CD14-positive monocyte (primary cell): ENCODE measurements around the gene ARRDC1. TPM values are rescaled to one million over a fixed set of nuclear protein-coding genes. Genes with fewer than 3 reads are reported as not detected.
"Not testable (repeated sequence)": the region's sequence is repeated elsewhere in the genome, so short reads cannot be mapped to it uniquely, and the experiment has no call there.

Source experiments
- DNase-seq, 3 donors: peaks; one replicate each; pipeline ENCODE4 v3.0.0-alpha.2; 2011 to 2022
- H2AFZ ChIP-seq: 2 replicates; pipeline ENCODE4 v1.6.0; 2012; ENCODE audit warnings: mild to moderate bottlenecking, low read depth, low read length, inconsistent platforms; ENCODE audit not compliant: insufficient read depth, poor library complexity, severe bottlenecking
- H3K27ac ChIP-seq, 2 donors: 1 replicate in 1 of 2; 2 replicates in 1 of 2; pipeline ENCODE4 v1.5.1; 2012 to 2013; ENCODE audit warnings: low read length in 2 of 2, control low read depth in 1 of 2, inconsistent platforms in 1 of 2, low read depth in 1 of 2, mild to moderate bottlenecking in 1 of 2
- H3K27me3 ChIP-seq, 2 donors: one replicate each; pipeline versions ENCODE4 v1.6.0 to v1.6.1; 2011 to 2013; ENCODE audit warnings: low read length in 2 of 2; ENCODE audit not compliant: control insufficient read depth in 2 of 2, insufficient read depth in 2 of 2
- H3K36me3 ChIP-seq, 2 donors: replicated peaks in 1 of 2; 1 replicate in 1 of 2; 2 replicates in 1 of 2; pipeline versions ENCODE4 v1.5.1 to v1.6.1; 2012 to 2013; ENCODE audit warnings: low read length in 2 of 2, control low read depth in 1 of 2, inconsistent platforms in 1 of 2, mild to moderate bottlenecking in 1 of 2; ENCODE audit not compliant: insufficient read depth in 2 of 2, control insufficient read depth in 1 of 2
- H3K4me1 ChIP-seq, 2 donors: 1 replicate in 1 of 2; 2 replicates in 1 of 2; pipeline versions ENCODE4 v1.5.1 to v1.6.1; 2012 to 2013; ENCODE audit warnings: low read length in 2 of 2, control low read depth in 1 of 2, inconsistent platforms in 1 of 2, mild to moderate bottlenecking in 1 of 2, moderate library complexity in 1 of 2; ENCODE audit not compliant: insufficient read depth in 2 of 2, control insufficient read depth in 1 of 2
- H3K4me2 ChIP-seq: replicated peaks from 2 replicates; pipeline ENCODE3; 2012; ENCODE audit warnings: low read length, moderate library complexity, mild to moderate bottlenecking; ENCODE audit not compliant: poor library complexity, severe bottlenecking; ENCODE audit errors: extremely low read depth
- H3K4me3 ChIP-seq, 3 experiments: fragments of 200-600 bp in 1 of 3; sonication (generic) in 1 of 3; replicated peaks in 1 of 3; 1 replicate in 2 of 3; 2 replicates in 1 of 3; pipeline ENCODE4 v1.5.1; 2011 to 2013; ENCODE audit warnings: low read length in 3 of 3, mild to moderate bottlenecking in 3 of 3, control low read depth in 2 of 3, low read depth in 2 of 3, inconsistent platforms in 1 of 3, moderate library complexity in 1 of 3
- H3K79me2 ChIP-seq: 2 replicates; pipeline ENCODE4 v1.6.0; 2012; ENCODE audit warnings: mild to moderate bottlenecking, control low read depth, inconsistent platforms, low read length, moderate library complexity; ENCODE audit not compliant: insufficient read depth
- H3K9ac ChIP-seq: 2 replicates; pipeline ENCODE4 v1.6.0; 2017; ENCODE audit warnings: low read length, mild to moderate bottlenecking; ENCODE audit not compliant: insufficient read depth, poor library complexity, severe bottlenecking
- H3K9me3 ChIP-seq, 2 donors: replicated peaks in 1 of 2; 1 replicate in 1 of 2; 2 replicates in 1 of 2; pipeline versions ENCODE4 v1.5.1 to v1.6.1; 2012 to 2013; ENCODE audit warnings: low read length in 2 of 2, control low read depth in 1 of 2; ENCODE audit not compliant: control insufficient read depth in 1 of 2, insufficient read depth in 1 of 2
- H4K20me1 ChIP-seq: 2 replicates; pipeline ENCODE4 v1.6.0; 2012; ENCODE audit warnings: mild to moderate bottlenecking, low read length, control low read depth, moderate library complexity; ENCODE audit not compliant: insufficient read depth
- H3K27ac Mint-ChIP-seq, 7 donors: one replicate each; pipeline ENCODE4 v1.8.0; 2020; ENCODE audit warnings: mild to moderate bottlenecking in 7 of 7, mixed read lengths in 7 of 7, moderate library complexity in 6 of 7, inconsistent platforms in 2 of 7
- H3K27me3 Mint-ChIP-seq, 3 donors: one replicate each; pipeline ENCODE4 v1.8.0; 2021 to 2022; ENCODE audit warnings: low read depth in 3 of 3, mild to moderate bottlenecking in 3 of 3, mixed read lengths in 3 of 3, moderate library complexity in 3 of 3, inconsistent platforms in 1 of 3
- H3K36me3 Mint-ChIP-seq, 2 donors: one replicate each; pipeline ENCODE4 v1.8.0; 2020; ENCODE audit warnings: mixed read lengths in 2 of 2, inconsistent platforms in 1 of 2, mild to moderate bottlenecking in 1 of 2
- H3K4me1 Mint-ChIP-seq: one replicate; pipeline ENCODE4 v1.8.0; 2020; ENCODE audit warnings: mild to moderate bottlenecking, mixed read lengths
- H3K4me3 Mint-ChIP-seq, 2 donors: one replicate each; pipeline ENCODE4 v1.8.0; 2020; ENCODE audit warnings: mild to moderate bottlenecking in 2 of 2, mixed read lengths in 2 of 2, moderate library complexity in 1 of 2
- H3K9me3 Mint-ChIP-seq, 7 donors: one replicate each; pipeline ENCODE4 v1.8.0; 2020 to 2022; ENCODE audit warnings: mixed read lengths in 7 of 7, mild to moderate bottlenecking in 6 of 7, moderate library complexity in 6 of 7, inconsistent platforms in 2 of 7
- CTCF ChIP-seq: fragments of 200-600 bp; IDR thresholded peaks from one replicate; pipeline ENCODE4 v1.8.0; 2022; ENCODE audit warnings: antibody characterized with exemption, mild to moderate bottlenecking
- WGBS: methylation state at CpG from one replicate; pipeline ENCODE4 v1.1.5; 2013; ENCODE audit warnings: missing lambda C conversion rate; ENCODE audit not compliant: insufficient coverage; 5-methylcytosine and 5-hydroxymethylcytosine counted together
- intact Hi-C, 2 donors: fragments of 100-400 bp; cut with micrococcal nuclease; formaldehyde crosslinking; loops; one replicate each; pipeline versions ENCODE4 v1.15.0 to v1.15.1; 2023
- polyA plus RNA-seq, 3 donors: library from polyadenylated mRNA; depleted of rRNA in 1 of 3; unstranded in 2 of 3; stranded (reverse) in 1 of 3; fragments of 300-500 nt in 2 of 3; fragments of >200 nt in 1 of 3; fragmentation: Illumina TruSeq in 2 of 3; gene quantifications; 1 replicate in 2 of 3; 2 replicates in 1 of 3; pipeline ENCODE4 v1.2.3, GENCODE V29; 2012 to 2021

The ARRDC1 gene
- polyA plus RNA-seq, 3 donors, result 83.2 to 454 (median 87.6) TPM

GRCh38 chr9:137593176-137593575 lies 12.3 kb upstream of the ARRDC1 start:
- H3K9me3 ChIP-seq, result no peaks in the 10 kb centered on the region
- peaks cover 0 to 2% (median 0%) of the 10 kb centered on the region in 7 donors for H3K9me3 Mint-ChIP-seq
- no peak overlapping the region for H3K4me2 ChIP-seq
- no peak overlapping the region for H3K27ac ChIP-seq
- WGBS, result 88% methylated on average over 5 of the region's 12 CpGs
- TF ChIP-seq CTCF, result no peak
- H3K27me3 Mint-ChIP-seq, result peaks cover 2 to 4% (median 3%) of the 10 kb centered on the region in 3 donors
- H3K4me3 Mint-ChIP-seq, result no peak overlapping the region
- H3K9ac ChIP-seq, result no peak overlapping the region
- peaks cover 3 to 9% of the 10 kb centered on the region in 2 donors for H3K36me3 Mint-ChIP-seq
- no peak overlapping the region for H2AFZ ChIP-seq
- no peak overlapping the region for H3K4me3 ChIP-seq
- H3K4me1 Mint-ChIP-seq, result peaks cover 28% of the 10 kb centered on the region
- H3K36me3 ChIP-seq, result peaks cover 0 to under 1% of the 10 kb centered on the region in 2 donors
- H3K4me1 ChIP-seq, result peaks cover 28 to 37% of the 10 kb centered on the region in 2 donors
- no peaks in the 10 kb centered on the region for H3K27me3 ChIP-seq
- H3K79me2 ChIP-seq, result peaks cover 16% of the 10 kb centered on the region
- no peak for DNase-seq
- intact Hi-C loops, result no loop called here
- H3K27ac Mint-ChIP-seq, result peak overlapping the region in 4 of 7 donors; percentile 10 to 57 (median 42)
- H4K20me1 ChIP-seq, result peaks cover 8% of the 10 kb centered on the region

- H3K9me3 ChIP-seq, H3K4me2 ChIP-seq, H3K36me3 ChIP-seq, H3K27me3 Mint-ChIP-seq, H3K79me2 ChIP-seq, H3K36me3 Mint-ChIP-seq, H3K9me3 Mint-ChIP-seq, H2AFZ ChIP-seq, DNase-seq, H3K4me3 Mint-ChIP-seq, H3K9ac ChIP-seq, intact Hi-C loops, H4K20me1 ChIP-seq, H3K27me3 ChIP-seq, H3K27ac Mint-ChIP-seq, H3K4me3 ChIP-seq, H3K27ac ChIP-seq: not testable (repeated sequence)
- peaks cover 31% of the 10 kb centered on the region for H3K4me1 Mint-ChIP-seq
- H3K4me1 ChIP-seq, result peaks cover 14 to 18% of the 10 kb centered on the region in 2 donors
- WGBS, result no CpG with 5 or more reads among the region's 7 CpGs
Measured at GRCh38 chr9:137596577-137596976, 8.9 kb upstream of the ARRDC1 start.
